Body of pancreas (tissue), 4 donors: ENCODE results near the gene GALNT3. TPM values are rescaled to one million over a fixed set of nuclear protein-coding genes. Genes with fewer than 3 reads are reported as not detected.

Experiments
- ATAC-seq: fragments of 150-250 bp; one replicate; pipeline ENCODE4 v1.9.1; 2016
- DNase-seq, 4 donors: peaks; one replicate each; pipeline ENCODE4 v3.0.0-alpha.2; 2019
- H3K27ac ChIP-seq, 4 donors: fragments of 200-600 bp; sonication (generic); 1 replicate in 3 of 4; 2 replicates in 1 of 4; pipeline versions ENCODE4 v1.5.1 to v1.6.1; 2016 to 2019; ENCODE audit warnings: mild to moderate bottlenecking in 1 of 4, mixed read lengths in 1 of 4, moderate library complexity in 1 of 4
- H3K27me3 ChIP-seq, 2 donors: fragments of 200-600 bp; sonication (generic); one replicate each; pipeline ENCODE4 v1.6.0; 2016; ENCODE audit warnings: mild to moderate bottlenecking in 1 of 2
- H3K36me3 ChIP-seq, 2 donors: fragments of 200-600 bp; sonication (generic); replicated peaks in 1 of 2; 2 replicates each; pipeline ENCODE4 v1.5.1; 2016; ENCODE audit warnings: low read depth in 2 of 2; ENCODE audit not compliant: insufficient read depth in 1 of 2
- H3K4me1 ChIP-seq: fragments of 200-600 bp; sonication (generic); one replicate; pipeline ENCODE4 v1.6.0; 2016
- H3K4me3 ChIP-seq, 2 donors: fragments of 200-600 bp; sonication (generic); 1 replicate in 1 of 2; 2 replicates in 1 of 2; pipeline ENCODE4 v1.5.1; 2016 to 2019
- H3K9me3 ChIP-seq, 3 donors: fragments of 200-600 bp; sonication (generic); 1 replicate in 2 of 3; 2 replicates in 1 of 3; pipeline ENCODE4 v1.5.1; 2016
- CTCF ChIP-seq, 7 experiments: fragments of 450-650 bp in 4 of 7; fragments of 200-600 bp in 3 of 7; sonication (generic) in 3 of 7; IDR thresholded peaks; one replicate each; pipeline ENCODE4 v1.5.1; 2016 to 2019; ENCODE audit warnings: antibody characterized with exemption in 7 of 7
- POLR2A ChIP-seq, 3 donors: fragments of 450-650 bp; IDR thresholded peaks; one replicate each; pipeline ENCODE4 v1.6.1; 2016; ENCODE audit warnings: antibody characterized with exemption in 3 of 3, mild to moderate bottlenecking in 2 of 3
- WGBS, 2 donors: methylation state at CpG; one replicate each; pipeline ENCODE4 v1.1.5; 2017; 5-methylcytosine and 5-hydroxymethylcytosine counted together
- intact Hi-C: fragments of 100-400 bp; cut with DNase I; formaldehyde crosslinking; loops from one replicate; pipeline ENCODE4 v1.15.1; 2023
- total RNA-seq, 2 donors: library from RNA; depleted of rRNA; stranded (reverse); fragments of >200 nt; gene quantifications; one replicate each; pipeline ENCODE4 v1.1.0, GENCODE V29; 2016

Gene GALNT3
- total RNA-seq, 2 donors from 2014 or later, result 29.7 to 64.9 TPM

GRCh38 chr2:165837122-165837521 lies 43.1 kb upstream of the GALNT3 start:
- Histone ChIP-seq H3K36me3 (no peaks in the 10 kb centered on the region), H3K9me3 (no peaks in the 10 kb centered on the region), H3K27ac (no peak overlapping the region), H3K27me3 (no peaks in the 10 kb centered on the region), H3K4me1 (no peaks in the 10 kb centered on the region), H3K4me3 (no peak overlapping the region)
- WGBS, 2 donors, result 86 to 98% methylated on average over 3 of the region's 3 CpGs
- DNase-seq, result no peak
- TF ChIP-seq POLR2A (IDR thresholded peaks at IDR 0.05), result no peak
- no peak for TF ChIP-seq CTCF (IDR thresholded peaks at IDR 0.05)
- intact Hi-C loops, result no loop called here
- ATAC-seq, result no peak

DNA sequence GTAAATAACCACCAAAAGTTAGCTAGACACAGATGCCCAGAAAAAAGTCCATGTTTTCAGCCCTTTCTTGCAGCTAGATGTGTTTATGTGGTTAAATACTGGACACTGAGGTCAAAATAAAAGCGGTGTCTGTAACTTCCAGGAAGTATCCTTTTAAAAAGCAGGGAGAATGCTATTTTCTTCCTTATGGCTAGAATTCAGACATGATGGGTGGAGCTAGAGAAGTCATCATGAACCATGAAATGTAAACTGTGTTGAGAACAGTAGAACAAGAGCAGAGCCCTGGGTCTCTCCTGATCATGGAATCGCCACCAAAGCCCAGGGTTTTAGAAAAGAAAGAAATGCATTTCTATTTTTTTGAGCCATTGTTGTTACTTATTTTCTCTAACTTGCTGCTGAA lies 41.3 kb upstream of the GALNT3 start:
- no peak for ATAC-seq
- DNase-seq, result no peak
- Histone ChIP-seq H3K27ac (no peak overlapping the region), H3K27me3 (no peaks in the 10 kb centered on the region), H3K36me3 (no peaks in the 10 kb centered on the region), H3K4me3 (no peak overlapping the region), H3K9me3 (no peaks in the 10 kb centered on the region), H3K4me1 (no peaks in the 10 kb centered on the region)
- no peak for TF ChIP-seq CTCF (IDR thresholded peaks at IDR 0.05)
- intact Hi-C loops, result no loop called here
- 89 to 100% methylated on average over 2 of the region's 2 CpGs for WGBS, 2 donors

- intact Hi-C loops, result no loop called here
- 88 to 90% methylated on average over 4 of the region's 4 CpGs for WGBS, 2 donors
These were observed 39.1 kb upstream of the GALNT3 start for GRCh38 chr2:165833156-165833555.

GRCh38 chr2:165827921-165828276 lies 33.9 kb upstream of the GALNT3 start:
- Histone ChIP-seq H3K36me3 (no peaks in the 10 kb centered on the region), H3K4me1 (peaks cover 4% of the 10 kb centered on the region), H3K27ac (no peak overlapping the region), H3K4me3 (no peak overlapping the region), H3K27me3 (no peaks in the 10 kb centered on the region), H3K9me3 (no peaks in the 10 kb centered on the region)
- no peak for TF ChIP-seq POLR2A (IDR thresholded peaks at IDR 0.05)
- no peak for TF ChIP-seq CTCF (IDR thresholded peaks at IDR 0.05)
- no peak for ATAC-seq
- DNase-seq, result no peak
- WGBS, 2 donors, result 83 to 90% methylated on average over 1 of the region's 1 CpG
- intact Hi-C loops, result no loop called here

More at GRCh38 chr2:165833156-165833555, 39.1 kb upstream of the GALNT3 start:
- Histone ChIP-seq H3K4me1 (no peaks in the 10 kb centered on the region), H3K36me3 (no peaks in the 10 kb centered on the region), H3K27ac (no peak overlapping the region), H3K27me3 (no peaks in the 10 kb centered on the region), H3K9me3 (no peaks in the 10 kb centered on the region), H3K4me3 (no peak overlapping the region)
- ATAC-seq (no peak), DNase-seq (no peak)
- TF ChIP-seq CTCF (IDR thresholded peaks at IDR 0.05) (no peak), POLR2A (IDR thresholded peaks at IDR 0.05) (no peak)

DNA sequence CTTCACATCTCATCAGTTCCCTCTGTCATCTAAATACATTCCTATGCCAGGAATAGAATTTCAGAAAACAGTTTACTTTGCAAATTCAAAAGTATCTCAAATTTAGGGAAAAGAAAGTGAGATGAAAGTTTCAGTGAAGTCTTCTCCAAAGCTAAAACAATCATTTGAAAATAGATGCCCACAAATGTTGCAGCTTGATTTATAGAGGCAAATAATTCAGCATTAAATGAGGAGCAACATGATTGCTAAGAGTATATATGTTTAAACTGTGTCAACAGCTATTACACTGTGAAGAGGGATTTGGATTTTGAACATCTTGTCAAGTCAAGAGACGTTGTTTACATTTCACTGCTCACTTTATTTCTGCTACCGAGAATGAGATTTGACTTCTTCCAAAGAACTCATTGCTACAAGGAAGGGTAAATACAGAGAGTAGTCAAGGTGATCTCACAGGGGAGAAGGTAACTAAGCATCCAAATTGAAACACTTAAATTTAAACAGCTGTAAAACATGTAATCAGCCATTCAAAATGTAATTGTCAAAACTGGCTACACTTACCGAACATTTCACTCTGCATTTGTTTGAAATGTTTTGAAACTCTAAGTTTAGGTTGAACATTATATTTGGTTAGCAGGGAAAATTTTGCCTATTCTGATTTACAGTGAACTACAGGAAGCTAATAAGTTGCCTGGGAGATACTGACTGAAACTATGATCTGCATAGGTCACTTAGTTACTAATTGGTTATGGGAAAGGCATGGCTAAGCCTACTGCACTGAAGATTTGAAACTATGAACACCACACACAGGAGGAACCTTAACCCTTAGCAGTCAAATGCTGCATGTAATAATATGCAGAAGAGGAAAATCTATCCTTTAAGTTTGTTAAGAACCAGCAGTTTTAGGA lies 33.2 kb upstream of the GALNT3 start:
- Histone ChIP-seq H3K9me3 (no peaks in the 10 kb centered on the region), H3K36me3 (no peaks in the 10 kb centered on the region), H3K27ac (no peak overlapping the region), H3K4me1 (peaks cover 4% of the 10 kb centered on the region), H3K27me3 (no peaks in the 10 kb centered on the region), H3K4me3 (no peak overlapping the region)
- ATAC-seq, result no peak
- WGBS, 2 donors, result 43 to 53% methylated on average over 3 of the region's 3 CpGs
- DNase-seq, result no peak
- intact Hi-C loops, result no loop called here
- no peak for TF ChIP-seq POLR2A (IDR thresholded peaks at IDR 0.05)
- TF ChIP-seq CTCF (IDR thresholded peaks at IDR 0.05), result no peak
